Liver (tissue), 9 donors: ENCODE results near the gene STK11. TPM values are rescaled to one million over a fixed set of nuclear protein-coding genes. Genes with fewer than 3 reads are reported as not detected.

ENCODE experiments used
- DNase-seq: peaks from one replicate; pipeline ENCODE4 v3.0.0-alpha.2; 2017; ENCODE audit warnings: low spot score
- H3K27ac ChIP-seq, 2 donors: one replicate each; pipeline ENCODE4 v1.7.0; 2013; ENCODE audit warnings: inconsistent platforms in 2 of 2, low read length in 2 of 2, control low read depth in 1 of 2, low read depth in 1 of 2, mild to moderate bottlenecking in 1 of 2
- H3K27me3 ChIP-seq, 4 donors: one replicate each; pipeline versions ENCODE4 v1.6.1 to v1.7.0; 2013; ENCODE audit warnings: low read length in 3 of 4, inconsistent platforms in 1 of 4, mild to moderate bottlenecking in 1 of 4, moderate library complexity in 1 of 4; ENCODE audit not compliant: control insufficient read depth in 4 of 4, insufficient read depth in 4 of 4
- H3K36me3 ChIP-seq, 4 donors: one replicate each; pipeline versions ENCODE4 v1.6.1 to v1.7.0; 2013; ENCODE audit warnings: low read length in 3 of 4, mild to moderate bottlenecking in 3 of 4, low read depth in 1 of 4, moderate library complexity in 1 of 4; ENCODE audit not compliant: control insufficient read depth in 4 of 4, insufficient read depth in 3 of 4
- H3K4me1 ChIP-seq, 4 donors: one replicate each; pipeline versions ENCODE4 v1.6.1 to v1.7.0; 2013; ENCODE audit warnings: low read length in 3 of 4, mild to moderate bottlenecking in 3 of 4, moderate library complexity in 1 of 4; ENCODE audit not compliant: control insufficient read depth in 4 of 4, insufficient read depth in 4 of 4
- H3K4me3 ChIP-seq, 3 donors: one replicate each; pipeline versions ENCODE4 v1.6.1 to v1.7.0; 2013; ENCODE audit warnings: low read length in 3 of 3, control low read depth in 1 of 3, low read depth in 1 of 3, mild to moderate bottlenecking in 1 of 3
- H3K9ac ChIP-seq, 2 donors: one replicate each; pipeline ENCODE4 v1.7.0; 2013; ENCODE audit warnings: low read length in 2 of 2, mild to moderate bottlenecking in 2 of 2, moderate library complexity in 2 of 2, control low read depth in 1 of 2, low read depth in 1 of 2
- H3K9me3 ChIP-seq, 4 donors: one replicate each; pipeline versions ENCODE4 v1.6.1 to v1.7.0; 2013; ENCODE audit warnings: low read length in 3 of 4; ENCODE audit not compliant: control insufficient read depth in 4 of 4
- EGR1 ChIP-seq, 2 donors: IDR thresholded peaks; 2 replicates each; pipeline ENCODE4 v1.6.1; 2016 to 2018; ENCODE audit warnings: antibody characterized with exemption in 2 of 2, low read depth in 2 of 2
- FOXA2 ChIP-seq: IDR thresholded peaks from 2 replicates; pipeline ENCODE4 v1.6.1; 2016; ENCODE audit warnings: antibody characterized with exemption
- GABPA ChIP-seq, 2 donors: IDR thresholded peaks in 1 of 2; conservative IDR thresholded peaks in 1 of 2; 2 replicates each; pipeline ENCODE4 v1.6.1; 2016; ENCODE audit warnings: antibody characterized with exemption in 2 of 2, mild to moderate bottlenecking in 1 of 2, moderate library complexity in 1 of 2
- HNF4A ChIP-seq, 2 donors: conservative IDR thresholded peaks; 2 replicates each; pipeline ENCODE4 v1.6.1; 2016; ENCODE audit warnings: antibody characterized with exemption in 2 of 2, mild to moderate bottlenecking in 2 of 2
- HNF4G ChIP-seq: IDR thresholded peaks from 2 replicates; pipeline ENCODE4 v1.6.1; 2016; ENCODE audit warnings: antibody characterized with exemption
- JUND ChIP-seq, 2 donors: IDR thresholded peaks; 2 replicates each; pipeline ENCODE4 v1.6.1; 2016; ENCODE audit warnings: antibody characterized with exemption in 2 of 2
- RAD21 ChIP-seq, 2 donors: IDR thresholded peaks; 2 replicates each; pipeline ENCODE4 v1.6.1; 2016; ENCODE audit warnings: antibody characterized with exemption in 2 of 2, mild to moderate bottlenecking in 2 of 2
- SP1 ChIP-seq: IDR thresholded peaks from 2 replicates; pipeline ENCODE4 v1.6.1; 2018; ENCODE audit warnings: antibody characterized with exemption, mild to moderate bottlenecking
- YY1 ChIP-seq: IDR thresholded peaks from 2 replicates; pipeline ENCODE4 v1.6.1; 2016; ENCODE audit warnings: antibody characterized with exemption, mild to moderate bottlenecking
- ZBTB33 ChIP-seq: IDR thresholded peaks from 2 replicates; pipeline ENCODE4 v1.6.1; 2016; ENCODE audit warnings: antibody characterized with exemption
- WGBS: extraction: QIAGEN DNeasy Blood & Tissue Kit; methylation state at CpG from one replicate; pipeline ENCODE4 v1.1.7; 2013; 5-methylcytosine and 5-hydroxymethylcytosine counted together
- polyA plus RNA-seq, 2 donors: library from polyadenylated mRNA; stranded (reverse) in 1 of 2; unstranded in 1 of 2; fragments of 200-250 nt in 1 of 2; fragments of >200 nt in 1 of 2; fragmentation: Nextera tagmentation in 1 of 2; extraction: Ambion mirVana in 1 of 2; gene quantifications; one replicate each; pipeline versions ENCODE4 v1.2.1 to v1.2.3, GENCODE V29; 2013 to 2015
- total RNA-seq, 2 donors: library from RNA; depleted of rRNA; stranded (reverse); fragments of >200 nt; gene quantifications; one replicate each; pipeline ENCODE4 v1.2.3, GENCODE V29; 2014
- TF ChIP-seq, protein P1 (sequence below): fragments of 150-350 bp; IDR thresholded peaks from 2 replicates; pipeline ENCODE4 v1.5.1; 2017; ENCODE audit warnings: improper control_type of control experiment, low read depth, low read length; ENCODE audit not compliant: missing input control
- TF ChIP-seq, protein P2 (sequence below): IDR thresholded peaks from 2 replicates; pipeline ENCODE4 v1.6.1; 2016; ENCODE audit warnings: antibody characterized with exemption
- donor health status: healthy.
- donor health status: healthy.
- donor health status: healthy.
- donor health status: healthy.
- donor health status: healthy.

Gene STK11
- total and polyA plus RNA-seq, 4 donors, result 3.0 to 126 (median 35.5) TPM

GRCh38 chr19:1271528-1272422 is 66.2 kb downstream of the STK11 start:
- WGBS, result 59% methylated on average over 37 of the region's 37 CpGs
- Histone ChIP-seq H3K36me3 (peaks cover 17 to 28% (median 21%) of the 10 kb centered on the region in 4 donors), H3K27ac (peak overlapping the region; percentile 4 to 90), H3K9me3 (no peaks in the 10 kb centered on the region), H3K27me3 (no peaks in the 10 kb centered on the region), H3K9ac (no peak overlapping the region), H3K4me1 (peaks cover 35 to 83% (median 74%) of the 10 kb centered on the region in 4 donors), H3K4me3 (peak overlapping the region in 1 of 3 donors; percentile 77)
- no peak for DNase-seq
- TF ChIP-seq HNF4G (no peak), ZBTB33 (no peak), GABPA (IDR thresholded peaks at IDR 0.05 in 1 of 2, conservative IDR thresholded peaks at IDR 0.05 in 1 of 2) (no peak), FOXA2 (no peak), RAD21 (IDR thresholded peaks at IDR 0.05) (no peak), JUND (IDR thresholded peaks at IDR 0.05) (no peak), EGR1 (IDR thresholded peaks at IDR 0.05; ENCODE audit: low read depth in 2 of 2) (no peak), HNF4A (conservative IDR thresholded peaks at IDR 0.05) (no peak)
- TF ChIP-seq, protein P1, sequence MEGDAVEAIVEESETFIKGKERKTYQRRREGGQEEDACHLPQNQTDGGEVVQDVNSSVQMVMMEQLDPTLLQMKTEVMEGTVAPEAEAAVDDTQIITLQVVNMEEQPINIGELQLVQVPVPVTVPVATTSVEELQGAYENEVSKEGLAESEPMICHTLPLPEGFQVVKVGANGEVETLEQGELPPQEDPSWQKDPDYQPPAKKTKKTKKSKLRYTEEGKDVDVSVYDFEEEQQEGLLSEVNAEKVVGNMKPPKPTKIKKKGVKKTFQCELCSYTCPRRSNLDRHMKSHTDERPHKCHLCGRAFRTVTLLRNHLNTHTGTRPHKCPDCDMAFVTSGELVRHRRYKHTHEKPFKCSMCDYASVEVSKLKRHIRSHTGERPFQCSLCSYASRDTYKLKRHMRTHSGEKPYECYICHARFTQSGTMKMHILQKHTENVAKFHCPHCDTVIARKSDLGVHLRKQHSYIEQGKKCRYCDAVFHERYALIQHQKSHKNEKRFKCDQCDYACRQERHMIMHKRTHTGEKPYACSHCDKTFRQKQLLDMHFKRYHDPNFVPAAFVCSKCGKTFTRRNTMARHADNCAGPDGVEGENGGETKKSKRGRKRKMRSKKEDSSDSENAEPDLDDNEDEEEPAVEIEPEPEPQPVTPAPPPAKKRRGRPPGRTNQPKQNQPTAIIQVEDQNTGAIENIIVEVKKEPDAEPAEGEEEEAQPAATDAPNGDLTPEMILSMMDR, result no peak
- TF ChIP-seq, protein P2, sequence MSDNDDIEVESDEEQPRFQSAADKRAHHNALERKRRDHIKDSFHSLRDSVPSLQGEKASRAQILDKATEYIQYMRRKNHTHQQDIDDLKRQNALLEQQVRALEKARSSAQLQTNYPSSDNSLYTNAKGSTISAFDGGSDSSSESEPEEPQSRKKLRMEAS, result no peak

- Histone ChIP-seq H3K36me3 (peaks cover 17 to 28% (median 21%) of the 10 kb centered on the region in 4 donors), H3K4me3 (no peak overlapping the region), H3K9me3 (no peaks in the 10 kb centered on the region), H3K27ac (peak overlapping the region; percentile 63 to 90), H3K9ac (no peak overlapping the region), H3K27me3 (no peaks in the 10 kb centered on the region), H3K4me1 (peaks cover 27 to 77% (median 70%) of the 10 kb centered on the region in 4 donors)
- no peak for TF ChIP-seq SP1
- peak; percentile 13 for TF ChIP-seq YY1
- 59% methylated on average over 33 of the region's 33 CpGs for WGBS
- DNase-seq, result no peak
Observed at GRCh38 chr19:1272423-1273262, 67.1 kb downstream of the STK11 start.
